NCI-H1694 treated with DMSO at 0.1 percent for 48 hours (cell line): ENCODE measurements around the gene RNF41.

Source experiments
- DNase-seq: peaks from one replicate; lab custom pipeline; 2025; lab: John Stamatoyannopoulos, UW

RNF41 gene

DNA sequence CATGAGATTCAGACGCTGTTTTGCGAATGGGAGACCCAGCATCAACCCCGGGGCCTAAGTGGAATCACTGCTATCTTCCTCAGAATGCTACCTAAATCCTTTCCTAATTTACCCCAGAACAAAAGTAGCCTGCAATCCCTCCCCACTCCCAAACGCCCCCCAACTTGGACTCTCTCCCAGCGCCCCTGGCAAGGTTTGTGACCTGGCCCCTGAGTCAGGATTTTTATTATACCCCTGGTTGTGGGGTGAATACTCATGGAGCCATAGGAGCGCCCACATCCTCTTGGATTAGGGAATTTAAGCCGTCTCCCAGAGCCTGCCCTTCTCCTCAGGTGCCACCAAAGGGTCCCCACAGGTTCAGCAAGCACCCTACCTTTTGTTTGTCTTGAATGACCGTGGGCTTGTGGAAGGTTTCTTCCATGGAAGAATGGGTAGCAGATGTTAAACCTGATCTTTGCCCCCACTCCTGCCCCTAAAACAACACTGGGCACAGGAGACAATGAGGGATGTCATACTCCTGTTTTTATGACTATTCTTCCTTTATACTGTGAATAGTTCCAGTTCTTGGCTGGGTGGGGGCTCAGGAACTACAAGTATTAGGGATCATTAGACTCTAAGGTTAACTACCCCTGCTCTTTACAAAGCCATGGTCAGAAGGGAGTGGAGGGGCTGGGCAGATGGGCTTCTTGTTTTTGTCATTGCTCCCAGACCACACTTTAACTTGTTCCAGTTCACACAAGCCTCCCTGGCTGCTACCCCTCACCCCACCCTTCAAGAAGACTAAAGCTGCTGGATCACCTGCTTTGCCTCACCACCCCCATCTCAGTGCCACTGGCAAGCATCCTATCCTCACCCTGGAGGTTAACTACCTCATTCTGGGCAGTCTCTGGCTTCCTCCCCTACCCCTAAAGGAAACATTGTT lies 68.7 kb downstream of the RNF41 start:
- no peak for DNase-seq
